ENCODE measurements around the gene DEPDC5.

GRCh38 chr22:31945971-31946680 lies 192.3 kb downstream of the DEPDC5 start:
- no peak for TF ChIP-seq CTCF (IDR thresholded peaks at IDR 0.05; ENCODE audit: low read depth, low read length, poor library complexity, severe bottlenecking)
- TF ChIP-seq EZH2phosphoT487 (IDR thresholded peaks at IDR 0.05; ENCODE audit: borderline replicate concordance, low read length): no peak
